HG02623 (cell line): ENCODE data around the gene CFHR2.

ENCODE experiments used
- ATAC-seq: cut with Tn5 transposase; IDR thresholded peaks from one replicate; pipeline ENCODE4 v1.9.1; 2021; ENCODE audit warnings: moderate library complexity; ENCODE audit not compliant: unreplicated experiment

CFHR2 gene

GRCh38 chr1:196997423-196997822, 53.9 kb downstream of the CFHR2 start:
- no peak for ATAC-seq

DNA sequence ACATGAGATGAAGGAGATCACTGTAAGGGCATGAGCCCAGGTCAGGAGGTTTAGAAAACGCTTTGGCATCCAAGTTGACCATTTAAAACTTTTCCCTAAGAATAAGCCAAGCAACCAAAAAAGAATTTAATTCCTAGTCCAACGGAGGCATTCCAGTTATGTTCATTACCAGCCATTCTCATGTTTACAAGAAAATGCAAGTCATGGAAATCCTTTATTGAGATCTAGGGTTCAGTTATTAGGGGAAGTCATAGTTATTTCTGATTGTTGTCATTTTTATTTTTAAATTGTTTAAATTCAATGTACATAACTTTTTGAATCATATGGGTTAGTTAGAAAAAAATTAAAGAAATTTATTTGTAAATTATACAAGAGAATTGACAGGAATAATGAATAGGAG, 58.3 kb downstream of the CFHR2 start:
- no peak for ATAC-seq

DNA sequence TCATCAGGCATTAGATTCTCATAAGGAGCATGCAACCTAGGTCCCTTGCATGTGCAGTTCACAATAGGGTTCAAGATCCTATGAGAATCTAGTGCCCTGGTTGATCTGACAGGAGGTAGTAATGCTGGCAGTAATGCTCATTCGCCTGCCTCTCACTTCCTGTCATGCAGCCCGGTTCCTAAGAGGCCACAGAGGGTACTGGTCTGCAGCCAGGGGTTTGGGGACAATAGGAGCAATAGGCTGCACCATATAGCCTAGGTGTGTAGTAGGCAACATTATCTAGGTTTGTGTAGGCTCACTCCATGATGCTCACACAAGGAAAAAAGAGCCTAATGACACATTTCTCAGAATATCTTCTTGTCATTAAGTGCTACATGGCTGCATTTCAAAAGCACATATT, 59.6 kb downstream of the CFHR2 start:
- no peak for ATAC-seq

- no peak for ATAC-seq
These were observed 65.3 kb downstream of the CFHR2 start for GRCh38 chr1:197008861-197009260.
